ENCODE results near the gene PCSK5.

- TF ChIP-seq CTCF (IDR thresholded peaks at IDR 0.05; ENCODE audit: low read depth, low read length, missing input control): no peak
- no peak for TF ChIP-seq YY1 (IDR thresholded peaks at IDR 0.05)
- TF ChIP-seq HNF4G (IDR thresholded peaks at IDR 0.05): no peak
- TF ChIP-seq REST (IDR thresholded peaks at IDR 0.05): no peak
- TF ChIP-seq EGR1 (IDR thresholded peaks at IDR 0.05; ENCODE audit: low read depth in 2 of 2): no peak
- TF ChIP-seq MAX (IDR thresholded peaks at IDR 0.05): no peak
- no peak for TF ChIP-seq TAF1 (conservative IDR thresholded peaks at IDR 0.05)
- TF ChIP-seq GABPA (IDR thresholded peaks at IDR 0.05 in 1 of 2, conservative IDR thresholded peaks at IDR 0.05 in 1 of 2): no peak
- no peak for TF ChIP-seq JUND (IDR thresholded peaks at IDR 0.05)
- TF ChIP-seq FOXA1 (IDR thresholded peaks at IDR 0.05): no peak
- no peak for TF ChIP-seq SP1 (IDR thresholded peaks at IDR 0.05)
- TF ChIP-seq NR2F2 (IDR thresholded peaks at IDR 0.05): no peak
- TF ChIP-seq RXRA (IDR thresholded peaks at IDR 0.05): no peak
- no peak for TF ChIP-seq ATF3 (IDR thresholded peaks at IDR 0.05)
These were observed 401.8 kb downstream of the PCSK5 start for GRCh38 chr9:76292246-76292645.
